IPS DF 4.7 (cell line): ENCODE results near the gene OSBPL10.

Experiments used
- DNase-seq: peaks from one replicate; pipeline ENCODE4 v3.0.0-alpha.2; 2013; ENCODE audit warnings: low spot score; ENCODE audit errors: extremely low read depth

The OSBPL10 gene

GRCh38 chr3:31924610-31925270, 56.3 kb downstream of the OSBPL10 start:
- DNase-seq = no peak

- DNase-seq = no peak
Measured at GRCh38 chr3:31922962-31923361, 58.1 kb downstream of the OSBPL10 start.

- no peak for DNase-seq
Measured at GRCh38 chr3:31921837-31922236, 59.2 kb downstream of the OSBPL10 start.

GRCh38 chr3:31920310-31920709, 60.8 kb downstream of the OSBPL10 start:
- no peak for DNase-seq

GRCh38 chr3:31919528-31919927, 61.5 kb downstream of the OSBPL10 start:
- no peak for DNase-seq

GRCh38 chr3:31918179-31919150, 62.6 kb downstream of the OSBPL10 start:
- DNase-seq = no peak

- no peak for DNase-seq
Measured at GRCh38 chr3:31917303-31918005, 63.6 kb downstream of the OSBPL10 start.

- DNase-seq = no peak
Measured at GRCh38 chr3:31911643-31912042, 69.4 kb downstream of the OSBPL10 start.

- DNase-seq = no peak
Measured at GRCh38 chr3:31911124-31911523, 69.9 kb downstream of the OSBPL10 start.

- DNase-seq = no peak
Measured at GRCh38 chr3:31909455-31909854, 71.6 kb downstream of the OSBPL10 start.

- DNase-seq = no peak
Measured at GRCh38 chr3:31908391-31909097, 72.5 kb downstream of the OSBPL10 start.

GRCh38 chr3:31906182-31906581, 74.9 kb downstream of the OSBPL10 start:
- DNase-seq = no peak

GRCh38 chr3:31903686-31904431, 77.2 kb downstream of the OSBPL10 start:
- DNase-seq = no peak

- DNase-seq = no peak
Measured at GRCh38 chr3:31900583-31900982, 80.5 kb downstream of the OSBPL10 start.

GRCh38 chr3:31896648-31897433, 84.2 kb downstream of the OSBPL10 start:
- no peak for DNase-seq

- no peak for DNase-seq
Measured at GRCh38 chr3:31896026-31896425, 85.0 kb downstream of the OSBPL10 start.

- no peak for DNase-seq
Measured at GRCh38 chr3:31895471-31895870, 85.6 kb downstream of the OSBPL10 start.

GRCh38 chr3:31892916-31893573, 88.0 kb downstream of the OSBPL10 start:
- no peak for DNase-seq

GRCh38 chr3:31892500-31892899, 88.6 kb downstream of the OSBPL10 start:
- no peak for DNase-seq
